CD14-positive monocyte (primary cell): Measurements from ENCODE around the gene C18orf63. TPM values are rescaled to one million over a fixed set of nuclear protein-coding genes. Genes with fewer than 3 reads are reported as not detected.

Source experiments
- DNase-seq, 3 donors: peaks; one replicate each; pipeline ENCODE4 v3.0.0-alpha.2; 2011 to 2022
- H2AFZ ChIP-seq: 2 replicates; pipeline ENCODE4 v1.6.0; 2012; ENCODE audit warnings: mild to moderate bottlenecking, low read depth, low read length, inconsistent platforms; ENCODE audit not compliant: insufficient read depth, poor library complexity, severe bottlenecking
- H3K27ac ChIP-seq, 2 donors: 1 replicate in 1 of 2; 2 replicates in 1 of 2; pipeline ENCODE4 v1.5.1; 2012 to 2013; ENCODE audit warnings: low read length in 2 of 2, control low read depth in 1 of 2, inconsistent platforms in 1 of 2, low read depth in 1 of 2, mild to moderate bottlenecking in 1 of 2
- H3K27me3 ChIP-seq, 2 donors: one replicate each; pipeline versions ENCODE4 v1.6.0 to v1.6.1; 2011 to 2013; ENCODE audit warnings: low read length in 2 of 2; ENCODE audit not compliant: control insufficient read depth in 2 of 2, insufficient read depth in 2 of 2
- H3K36me3 ChIP-seq, 2 donors: replicated peaks in 1 of 2; 1 replicate in 1 of 2; 2 replicates in 1 of 2; pipeline versions ENCODE4 v1.5.1 to v1.6.1; 2012 to 2013; ENCODE audit warnings: low read length in 2 of 2, control low read depth in 1 of 2, inconsistent platforms in 1 of 2, mild to moderate bottlenecking in 1 of 2; ENCODE audit not compliant: insufficient read depth in 2 of 2, control insufficient read depth in 1 of 2
- H3K4me1 ChIP-seq, 2 donors: 1 replicate in 1 of 2; 2 replicates in 1 of 2; pipeline versions ENCODE4 v1.5.1 to v1.6.1; 2012 to 2013; ENCODE audit warnings: low read length in 2 of 2, control low read depth in 1 of 2, inconsistent platforms in 1 of 2, mild to moderate bottlenecking in 1 of 2, moderate library complexity in 1 of 2; ENCODE audit not compliant: insufficient read depth in 2 of 2, control insufficient read depth in 1 of 2
- H3K4me2 ChIP-seq: replicated peaks from 2 replicates; pipeline ENCODE3; 2012; ENCODE audit warnings: low read length, moderate library complexity, mild to moderate bottlenecking; ENCODE audit not compliant: poor library complexity, severe bottlenecking; ENCODE audit errors: extremely low read depth
- H3K4me3 ChIP-seq, 3 experiments: fragments of 200-600 bp in 1 of 3; sonication (generic) in 1 of 3; replicated peaks in 1 of 3; 1 replicate in 2 of 3; 2 replicates in 1 of 3; pipeline ENCODE4 v1.5.1; 2011 to 2013; ENCODE audit warnings: low read length in 3 of 3, mild to moderate bottlenecking in 3 of 3, control low read depth in 2 of 3, low read depth in 2 of 3, inconsistent platforms in 1 of 3, moderate library complexity in 1 of 3
- H3K79me2 ChIP-seq: 2 replicates; pipeline ENCODE4 v1.6.0; 2012; ENCODE audit warnings: mild to moderate bottlenecking, control low read depth, inconsistent platforms, low read length, moderate library complexity; ENCODE audit not compliant: insufficient read depth
- H3K9ac ChIP-seq: 2 replicates; pipeline ENCODE4 v1.6.0; 2017; ENCODE audit warnings: low read length, mild to moderate bottlenecking; ENCODE audit not compliant: insufficient read depth, poor library complexity, severe bottlenecking
- H3K9me3 ChIP-seq, 2 donors: replicated peaks in 1 of 2; 1 replicate in 1 of 2; 2 replicates in 1 of 2; pipeline versions ENCODE4 v1.5.1 to v1.6.1; 2012 to 2013; ENCODE audit warnings: low read length in 2 of 2, control low read depth in 1 of 2; ENCODE audit not compliant: control insufficient read depth in 1 of 2, insufficient read depth in 1 of 2
- H4K20me1 ChIP-seq: 2 replicates; pipeline ENCODE4 v1.6.0; 2012; ENCODE audit warnings: mild to moderate bottlenecking, low read length, control low read depth, moderate library complexity; ENCODE audit not compliant: insufficient read depth
- H3K27ac Mint-ChIP-seq, 7 donors: one replicate each; pipeline ENCODE4 v1.8.0; 2020; ENCODE audit warnings: mild to moderate bottlenecking in 7 of 7, mixed read lengths in 7 of 7, moderate library complexity in 6 of 7, inconsistent platforms in 2 of 7
- H3K27me3 Mint-ChIP-seq, 3 donors: one replicate each; pipeline ENCODE4 v1.8.0; 2021 to 2022; ENCODE audit warnings: low read depth in 3 of 3, mild to moderate bottlenecking in 3 of 3, mixed read lengths in 3 of 3, moderate library complexity in 3 of 3, inconsistent platforms in 1 of 3
- H3K36me3 Mint-ChIP-seq, 2 donors: one replicate each; pipeline ENCODE4 v1.8.0; 2020; ENCODE audit warnings: mixed read lengths in 2 of 2, inconsistent platforms in 1 of 2, mild to moderate bottlenecking in 1 of 2
- H3K4me1 Mint-ChIP-seq: one replicate; pipeline ENCODE4 v1.8.0; 2020; ENCODE audit warnings: mild to moderate bottlenecking, mixed read lengths
- H3K4me3 Mint-ChIP-seq, 2 donors: one replicate each; pipeline ENCODE4 v1.8.0; 2020; ENCODE audit warnings: mild to moderate bottlenecking in 2 of 2, mixed read lengths in 2 of 2, moderate library complexity in 1 of 2
- H3K9me3 Mint-ChIP-seq, 7 donors: one replicate each; pipeline ENCODE4 v1.8.0; 2020 to 2022; ENCODE audit warnings: mixed read lengths in 7 of 7, mild to moderate bottlenecking in 6 of 7, moderate library complexity in 6 of 7, inconsistent platforms in 2 of 7
- CTCF ChIP-seq: fragments of 200-600 bp; IDR thresholded peaks from one replicate; pipeline ENCODE4 v1.8.0; 2022; ENCODE audit warnings: antibody characterized with exemption, mild to moderate bottlenecking
- WGBS: methylation state at CpG from one replicate; pipeline ENCODE4 v1.1.5; 2013; ENCODE audit warnings: missing lambda C conversion rate; ENCODE audit not compliant: insufficient coverage; 5-methylcytosine and 5-hydroxymethylcytosine counted together
- intact Hi-C, 2 donors: fragments of 100-400 bp; cut with micrococcal nuclease; formaldehyde crosslinking; loops; one replicate each; pipeline versions ENCODE4 v1.15.0 to v1.15.1; 2023
- polyA plus RNA-seq, 3 donors: library from polyadenylated mRNA; depleted of rRNA in 1 of 3; unstranded in 2 of 3; stranded (reverse) in 1 of 3; fragments of 300-500 nt in 2 of 3; fragments of >200 nt in 1 of 3; fragmentation: Illumina TruSeq in 2 of 3; gene quantifications; 1 replicate in 2 of 3; 2 replicates in 1 of 3; pipeline ENCODE4 v1.2.3, GENCODE V29; 2012 to 2021

Gene C18orf63
- polyA plus RNA-seq, 3 donors: not detected

GRCh38 chr18:74282755-74283554, 32.7 kb upstream of the C18orf63 start:
- Histone ChIP-seq H2AFZ (no peak overlapping the region), H3K4me1 (peaks cover 4 to 9% of the 10 kb centered on the region in 2 donors), H3K9ac (no peak overlapping the region), H3K9me3 (no peaks in the 10 kb centered on the region), H3K79me2 (no peaks in the 10 kb centered on the region), H3K27ac (no peak overlapping the region), H3K4me3 (no peak overlapping the region), H3K4me2 (no peak overlapping the region), H3K36me3 (no peaks in the 10 kb centered on the region), H4K20me1 (no peaks in the 10 kb centered on the region), H3K27me3 (no peaks in the 10 kb centered on the region)
- H3K27me3 Mint-ChIP-seq: peaks cover 0 to 1% (median 0%) of the 10 kb centered on the region in 3 donors
- H3K36me3 Mint-ChIP-seq: peaks cover 0 to 5% of the 10 kb centered on the region in 2 donors
- 84% methylated on average over 7 of the region's 10 CpGs for WGBS
- no peak overlapping the region for H3K27ac Mint-ChIP-seq
- H3K9me3 Mint-ChIP-seq: no peaks in the 10 kb centered on the region
- no peak for DNase-seq
- H3K4me3 Mint-ChIP-seq: no peak overlapping the region
- intact Hi-C loops: no loop called here
- no peak for TF ChIP-seq CTCF
- H3K4me1 Mint-ChIP-seq: peaks cover 22% of the 10 kb centered on the region

GRCh38 chr18:74283646-74284045, 32.0 kb upstream of the C18orf63 start:
- Histone ChIP-seq H3K27ac (no peak overlapping the region), H3K4me1 (peaks cover 4 to 9% of the 10 kb centered on the region in 2 donors), H3K4me3 (no peak overlapping the region), H3K27me3 (no peaks in the 10 kb centered on the region), H2AFZ (no peak overlapping the region), H3K9me3 (no peaks in the 10 kb centered on the region), H3K79me2 (no peaks in the 10 kb centered on the region), H3K36me3 (no peaks in the 10 kb centered on the region), H4K20me1 (no peaks in the 10 kb centered on the region), H3K9ac (no peak overlapping the region), H3K4me2 (no peak overlapping the region)
- WGBS: 93% methylated on average over 4 of the region's 10 CpGs
- no peak overlapping the region for H3K27ac Mint-ChIP-seq
- H3K36me3 Mint-ChIP-seq: peaks cover 0 to 5% of the 10 kb centered on the region in 2 donors
- H3K4me3 Mint-ChIP-seq: no peak overlapping the region
- H3K27me3 Mint-ChIP-seq: peaks cover 0 to 3% (median 0%) of the 10 kb centered on the region in 3 donors
- no peak for TF ChIP-seq CTCF
- H3K9me3 Mint-ChIP-seq: no peaks in the 10 kb centered on the region
- H3K4me1 Mint-ChIP-seq: peaks cover 23% of the 10 kb centered on the region
- no peak for DNase-seq
- intact Hi-C loops: no loop called here
